ENCODE results near the gene ZNF81.

ZNF81 gene

DNA sequence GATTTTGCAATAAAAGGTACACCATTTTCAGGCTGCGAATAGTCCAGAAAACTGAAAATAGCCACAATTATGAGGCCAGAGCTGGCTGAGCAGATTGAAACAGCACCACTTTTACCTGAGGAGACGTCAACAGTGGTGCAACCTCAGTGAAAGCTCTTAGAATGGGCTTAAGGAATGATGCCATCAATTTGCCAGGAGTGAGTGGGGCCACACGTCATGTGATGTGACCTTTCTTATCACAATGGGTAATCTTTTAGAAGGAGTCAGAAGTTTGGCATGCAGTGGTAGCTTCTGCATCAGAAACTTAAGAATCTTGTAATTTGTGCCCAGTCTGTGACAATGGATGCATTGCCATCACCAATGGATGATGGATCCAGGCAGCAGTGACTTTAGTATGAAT, 27.6 kb downstream of the ZNF81 start:
- H3K4me3 ChIP-seq, result no peak overlapping the region
- no peak overlapping the region for H3K27ac ChIP-seq
- DNase-seq (ENCODE audit: low spot score), result no peak
- TF ChIP-seq, protein P1, sequence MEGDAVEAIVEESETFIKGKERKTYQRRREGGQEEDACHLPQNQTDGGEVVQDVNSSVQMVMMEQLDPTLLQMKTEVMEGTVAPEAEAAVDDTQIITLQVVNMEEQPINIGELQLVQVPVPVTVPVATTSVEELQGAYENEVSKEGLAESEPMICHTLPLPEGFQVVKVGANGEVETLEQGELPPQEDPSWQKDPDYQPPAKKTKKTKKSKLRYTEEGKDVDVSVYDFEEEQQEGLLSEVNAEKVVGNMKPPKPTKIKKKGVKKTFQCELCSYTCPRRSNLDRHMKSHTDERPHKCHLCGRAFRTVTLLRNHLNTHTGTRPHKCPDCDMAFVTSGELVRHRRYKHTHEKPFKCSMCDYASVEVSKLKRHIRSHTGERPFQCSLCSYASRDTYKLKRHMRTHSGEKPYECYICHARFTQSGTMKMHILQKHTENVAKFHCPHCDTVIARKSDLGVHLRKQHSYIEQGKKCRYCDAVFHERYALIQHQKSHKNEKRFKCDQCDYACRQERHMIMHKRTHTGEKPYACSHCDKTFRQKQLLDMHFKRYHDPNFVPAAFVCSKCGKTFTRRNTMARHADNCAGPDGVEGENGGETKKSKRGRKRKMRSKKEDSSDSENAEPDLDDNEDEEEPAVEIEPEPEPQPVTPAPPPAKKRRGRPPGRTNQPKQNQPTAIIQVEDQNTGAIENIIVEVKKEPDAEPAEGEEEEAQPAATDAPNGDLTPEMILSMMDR (IDR thresholded peaks at IDR 0.05), result no peak

DNA sequence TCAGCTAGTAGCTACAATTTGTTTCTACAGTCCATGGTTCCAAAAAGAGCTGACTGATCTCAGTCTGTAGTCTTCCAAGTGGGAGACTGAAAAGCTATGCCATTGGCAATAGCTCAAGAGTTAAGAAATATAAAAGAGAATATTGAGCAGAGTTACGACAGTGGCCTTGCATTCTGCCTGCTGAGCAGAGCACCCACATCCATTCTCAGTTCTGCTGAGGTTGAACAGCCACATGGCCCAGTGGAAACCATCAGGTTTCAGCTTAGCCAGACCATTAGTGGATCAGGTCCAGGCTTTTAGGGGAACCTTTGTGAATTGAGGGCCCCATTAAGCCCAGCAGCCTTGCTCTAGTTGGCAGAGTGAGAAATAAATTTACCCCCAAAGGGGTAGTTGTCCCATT, 28.1 kb downstream of the ZNF81 start:
- Histone ChIP-seq H3K27ac (no peak overlapping the region), H3K4me3 (no peak overlapping the region)
- no peak for DNase-seq (ENCODE audit: low spot score)
- TF ChIP-seq, protein P1 (IDR thresholded peaks at IDR 0.05), result no peak

DNA sequence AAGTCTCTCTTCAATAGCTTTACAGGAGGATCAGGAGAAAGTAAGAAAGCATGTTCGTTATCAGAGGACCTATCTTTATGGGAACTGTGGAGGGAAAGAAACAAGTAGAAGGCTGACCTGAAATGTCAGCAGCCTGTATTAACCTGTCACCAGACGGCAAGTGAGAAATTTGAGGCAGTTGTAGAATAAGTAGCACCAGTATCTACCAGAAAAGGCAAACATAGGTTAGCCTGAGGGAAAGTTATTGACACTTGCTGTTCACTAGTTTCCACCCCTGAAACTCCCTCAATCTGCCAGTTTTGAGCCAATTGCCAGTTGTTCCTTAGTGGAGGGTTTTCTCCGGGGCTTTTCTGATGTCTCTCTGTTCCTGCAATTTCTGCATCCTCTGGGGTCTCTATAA, 36.4 kb downstream of the ZNF81 start:
- DNase-seq (ENCODE audit: low spot score), result no peak
- Histone ChIP-seq H3K27ac (no peak overlapping the region), H3K4me3 (no peak overlapping the region)
- TF ChIP-seq, protein P1 (IDR thresholded peaks at IDR 0.05), result no peak

DNA sequence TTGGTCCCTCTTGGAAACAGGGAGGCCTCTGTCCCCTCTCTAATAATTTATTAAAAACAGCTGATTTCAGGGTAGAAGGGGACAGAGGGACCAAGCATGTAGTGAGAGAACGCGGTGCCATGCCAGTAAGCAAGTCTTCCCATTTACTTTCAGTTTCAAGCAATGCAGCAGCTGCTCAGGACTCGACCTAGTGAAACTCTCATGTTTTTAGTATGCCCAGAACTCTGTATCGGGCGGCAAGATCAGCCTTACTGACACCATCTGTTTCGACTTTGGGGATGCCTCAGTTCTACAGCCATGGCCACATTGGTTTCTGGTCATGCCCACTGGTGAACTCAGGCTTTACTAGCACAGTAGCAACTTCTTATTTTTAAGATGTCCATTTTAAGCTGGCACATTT, 40.6 kb downstream of the ZNF81 start:
- Histone ChIP-seq H3K27ac (no peak overlapping the region), H3K4me3 (no peak overlapping the region)
- TF ChIP-seq, protein P1 (IDR thresholded peaks at IDR 0.05), result no peak
- DNase-seq (ENCODE audit: low spot score), result no peak

DNA sequence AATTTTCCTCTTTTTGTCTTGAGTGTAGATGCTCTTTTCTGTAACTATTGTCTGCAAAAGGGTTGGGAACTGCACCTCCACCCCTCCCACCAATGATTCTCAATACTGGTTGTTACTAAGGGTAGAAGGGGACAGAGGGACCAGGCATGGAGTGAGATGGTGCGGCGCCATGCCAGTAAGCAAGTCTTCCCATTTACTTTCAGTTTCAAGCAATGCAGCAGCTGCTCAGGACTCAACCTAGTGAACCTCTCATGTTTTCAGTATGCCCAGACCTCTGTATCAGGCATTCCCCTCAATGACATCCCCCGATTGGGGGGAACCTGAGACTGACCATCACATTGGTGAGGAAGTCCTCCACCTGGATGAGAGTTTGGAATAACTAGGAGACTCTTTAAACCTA, 41.5 kb downstream of the ZNF81 start:
- Histone ChIP-seq H3K27ac (no peak overlapping the region), H3K4me3 (no peak overlapping the region)
- no peak for DNase-seq (ENCODE audit: low spot score)
- TF ChIP-seq, protein P1 (IDR thresholded peaks at IDR 0.05), result no peak

DNA sequence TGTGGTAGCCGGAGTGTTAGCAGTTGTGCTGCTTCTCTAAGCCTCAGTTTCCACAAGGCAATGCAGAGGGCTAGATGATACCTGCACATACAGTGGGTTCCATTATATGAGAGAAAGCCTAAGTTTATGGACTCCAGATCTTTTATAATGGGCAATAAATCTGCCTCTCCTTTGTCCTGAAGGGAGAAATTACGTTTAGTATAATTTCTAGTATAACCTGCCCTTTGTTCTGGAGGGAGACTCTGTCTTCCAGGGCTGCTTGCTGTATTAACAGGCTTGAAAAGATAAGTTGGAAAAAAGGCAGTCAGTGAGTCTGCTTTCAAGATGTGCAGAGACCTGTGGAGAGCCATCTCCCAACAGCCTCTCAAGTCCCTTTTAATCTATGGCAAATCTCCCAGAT, 42.8 kb downstream of the ZNF81 start:
- H3K27ac ChIP-seq, result no peak overlapping the region
- TF ChIP-seq, protein P1 (IDR thresholded peaks at IDR 0.05), result no peak
- DNase-seq (ENCODE audit: low spot score), result no peak

DNA sequence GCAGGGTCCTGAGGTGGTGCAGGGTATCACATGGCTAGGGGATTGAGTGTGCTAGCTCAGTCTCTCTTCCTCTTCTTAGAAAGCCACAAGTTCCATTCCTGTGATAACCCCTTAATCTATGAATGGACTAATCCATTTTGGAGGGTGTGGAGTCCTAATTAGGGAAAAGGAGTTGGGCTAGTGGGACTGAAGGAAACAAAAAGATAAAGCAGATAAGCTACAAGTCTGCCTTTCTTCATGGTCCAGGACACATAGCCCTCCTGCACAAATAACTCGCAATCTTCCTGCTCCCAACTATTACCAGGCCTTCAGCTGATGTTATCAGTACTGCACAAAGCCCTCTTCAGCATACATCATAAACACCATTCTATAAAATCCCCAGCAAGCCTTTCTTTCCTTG, 44.2 kb downstream of the ZNF81 start:
- no peak overlapping the region for H3K27ac ChIP-seq
- no peak for DNase-seq (ENCODE audit: low spot score)
- no peak overlapping the region for H3K4me3 ChIP-seq
- TF ChIP-seq, protein P1 (IDR thresholded peaks at IDR 0.05), result no peak

More for the DNA sequence above, 42.8 kb downstream of the ZNF81 start:
- H3K4me3 ChIP-seq, result no peak overlapping the region
